HL-60 (cell line): ENCODE data around the gene FMNL2.

Experiments
- DNase-seq, 2 experiments: peaks; one replicate each; pipeline ENCODE4 v3.0.0-alpha.2; 2010 to 2020; ENCODE audit warnings: low read depth in 1 of 2, low spot score in 1 of 2
- H3K27ac ChIP-seq: fragments of 250-450 bp; sonication (Bioruptor Pico); replicated peaks from 2 replicates; pipeline ENCODE4 v1.5.1; 2020; ENCODE audit warnings: mild to moderate bottlenecking, moderate library complexity
- H3K27me3 ChIP-seq: fragments of 250-450 bp; sonication (Bioruptor Pico); 2 replicates; pipeline ENCODE4 v1.5.1; 2021; ENCODE audit warnings: mild to moderate bottlenecking, moderate library complexity; ENCODE audit not compliant: insufficient read depth, poor library complexity, severe bottlenecking
- H3K4me3 ChIP-seq: replicated peaks from 2 replicates; pipeline ENCODE4 v1.5.1; 2011; ENCODE audit warnings: mild to moderate bottlenecking, control low read depth, low read length; ENCODE audit not compliant: insufficient read depth
- GABPA ChIP-seq: IDR thresholded peaks from 2 replicates; pipeline ENCODE4 v1.6.1; 2012; ENCODE audit warnings: low read depth
- POLR2AphosphoS5 ChIP-seq: IDR thresholded peaks from 2 replicates; pipeline ENCODE4 v1.6.1; 2012; ENCODE audit warnings: low read depth
- SPI1 ChIP-seq: IDR thresholded peaks from 2 replicates; pipeline ENCODE4 v1.6.1; 2012; ENCODE audit warnings: low read depth, mild to moderate bottlenecking, borderline replicate concordance
- TF ChIP-seq, protein P1 (sequence below): IDR thresholded peaks from 2 replicates; pipeline ENCODE4 v1.6.1; 2012; ENCODE audit warnings: low read depth; ENCODE audit not compliant: insufficient replicate concordance
- TF ChIP-seq, protein P2 (sequence below): IDR thresholded peaks from one replicate; pipeline ENCODE4 v1.5.1; 2011; ENCODE audit warnings: low read length, control low read depth, inconsistent platforms; ENCODE audit not compliant: insufficient read depth

Gene FMNL2

GRCh38 chr2:152507907-152508306, 172.9 kb downstream of the FMNL2 start:
- DNase-seq = no peak
- TF ChIP-seq SPI1 (no peak), POLR2AphosphoS5 (no peak), GABPA (no peak)
- TF ChIP-seq, protein P1, sequence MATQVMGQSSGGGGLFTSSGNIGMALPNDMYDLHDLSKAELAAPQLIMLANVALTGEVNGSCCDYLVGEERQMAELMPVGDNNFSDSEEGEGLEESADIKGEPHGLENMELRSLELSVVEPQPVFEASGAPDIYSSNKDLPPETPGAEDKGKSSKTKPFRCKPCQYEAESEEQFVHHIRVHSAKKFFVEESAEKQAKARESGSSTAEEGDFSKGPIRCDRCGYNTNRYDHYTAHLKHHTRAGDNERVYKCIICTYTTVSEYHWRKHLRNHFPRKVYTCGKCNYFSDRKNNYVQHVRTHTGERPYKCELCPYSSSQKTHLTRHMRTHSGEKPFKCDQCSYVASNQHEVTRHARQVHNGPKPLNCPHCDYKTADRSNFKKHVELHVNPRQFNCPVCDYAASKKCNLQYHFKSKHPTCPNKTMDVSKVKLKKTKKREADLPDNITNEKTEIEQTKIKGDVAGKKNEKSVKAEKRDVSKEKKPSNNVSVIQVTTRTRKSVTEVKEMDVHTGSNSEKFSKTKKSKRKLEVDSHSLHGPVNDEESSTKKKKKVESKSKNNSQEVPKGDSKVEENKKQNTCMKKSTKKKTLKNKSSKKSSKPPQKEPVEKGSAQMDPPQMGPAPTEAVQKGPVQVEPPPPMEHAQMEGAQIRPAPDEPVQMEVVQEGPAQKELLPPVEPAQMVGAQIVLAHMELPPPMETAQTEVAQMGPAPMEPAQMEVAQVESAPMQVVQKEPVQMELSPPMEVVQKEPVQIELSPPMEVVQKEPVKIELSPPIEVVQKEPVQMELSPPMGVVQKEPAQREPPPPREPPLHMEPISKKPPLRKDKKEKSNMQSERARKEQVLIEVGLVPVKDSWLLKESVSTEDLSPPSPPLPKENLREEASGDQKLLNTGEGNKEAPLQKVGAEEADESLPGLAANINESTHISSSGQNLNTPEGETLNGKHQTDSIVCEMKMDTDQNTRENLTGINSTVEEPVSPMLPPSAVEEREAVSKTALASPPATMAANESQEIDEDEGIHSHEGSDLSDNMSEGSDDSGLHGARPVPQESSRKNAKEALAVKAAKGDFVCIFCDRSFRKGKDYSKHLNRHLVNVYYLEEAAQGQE = no peak
- Histone ChIP-seq H3K27ac (no peak overlapping the region), H3K27me3 (no peaks in the 10 kb centered on the region), H3K4me3 (no peak overlapping the region)

DNA sequence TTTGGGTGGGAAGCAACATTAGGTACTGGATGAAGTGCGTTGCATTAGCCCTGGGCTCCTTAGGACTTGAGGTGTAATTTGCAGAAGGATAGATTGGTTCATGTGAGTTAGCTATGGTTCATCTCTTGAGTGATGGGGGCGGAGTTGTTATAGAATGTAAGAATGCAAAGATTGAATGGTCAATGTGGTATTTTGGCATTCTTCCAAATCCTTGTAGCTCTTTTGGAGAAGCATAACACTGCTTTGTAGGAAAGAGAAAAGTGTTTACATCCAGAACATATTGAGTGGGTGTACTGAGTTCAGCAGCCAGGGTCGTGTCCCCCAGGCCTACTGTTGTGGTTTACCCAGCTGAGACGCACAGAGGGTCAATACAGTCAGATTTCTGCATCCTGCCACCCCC, 173.5 kb downstream of the FMNL2 start:
- Histone ChIP-seq H3K27me3 (no peaks in the 10 kb centered on the region), H3K4me3 (no peak overlapping the region), H3K27ac (no peak overlapping the region)
- TF ChIP-seq, protein P1 = no peak
- no peak for TF ChIP-seq GABPA
- no peak for TF ChIP-seq POLR2AphosphoS5
- TF ChIP-seq, protein P2, sequence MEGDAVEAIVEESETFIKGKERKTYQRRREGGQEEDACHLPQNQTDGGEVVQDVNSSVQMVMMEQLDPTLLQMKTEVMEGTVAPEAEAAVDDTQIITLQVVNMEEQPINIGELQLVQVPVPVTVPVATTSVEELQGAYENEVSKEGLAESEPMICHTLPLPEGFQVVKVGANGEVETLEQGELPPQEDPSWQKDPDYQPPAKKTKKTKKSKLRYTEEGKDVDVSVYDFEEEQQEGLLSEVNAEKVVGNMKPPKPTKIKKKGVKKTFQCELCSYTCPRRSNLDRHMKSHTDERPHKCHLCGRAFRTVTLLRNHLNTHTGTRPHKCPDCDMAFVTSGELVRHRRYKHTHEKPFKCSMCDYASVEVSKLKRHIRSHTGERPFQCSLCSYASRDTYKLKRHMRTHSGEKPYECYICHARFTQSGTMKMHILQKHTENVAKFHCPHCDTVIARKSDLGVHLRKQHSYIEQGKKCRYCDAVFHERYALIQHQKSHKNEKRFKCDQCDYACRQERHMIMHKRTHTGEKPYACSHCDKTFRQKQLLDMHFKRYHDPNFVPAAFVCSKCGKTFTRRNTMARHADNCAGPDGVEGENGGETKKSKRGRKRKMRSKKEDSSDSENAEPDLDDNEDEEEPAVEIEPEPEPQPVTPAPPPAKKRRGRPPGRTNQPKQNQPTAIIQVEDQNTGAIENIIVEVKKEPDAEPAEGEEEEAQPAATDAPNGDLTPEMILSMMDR = no peak
- TF ChIP-seq SPI1 = no peak
- DNase-seq = no peak

GRCh38 chr2:152509772-152510491, 175.0 kb downstream of the FMNL2 start:
- no peak overlapping the region for H3K4me3 ChIP-seq
- no peaks in the 10 kb centered on the region for H3K27me3 ChIP-seq
- TF ChIP-seq SPI1 (no peak), POLR2AphosphoS5 (no peak), GABPA (no peak)
- TF ChIP-seq, protein P2 = no peak
- TF ChIP-seq, protein P1 = no peak
- no peak for DNase-seq
- no peak overlapping the region for H3K27ac ChIP-seq
